Astrocyte (in vitro differentiated cells and primary cell): ENCODE data around the gene METRN. TPM values are rescaled to one million over a fixed set of nuclear protein-coding genes. Genes with fewer than 3 reads are reported as not detected.
A peak's percentile ranks its signal among the peaks of the same experiment; 100 is the strongest.

Experiments used
- DNase-seq: peaks from one replicate; pipeline ENCODE4 v3.0.0-alpha.2; 2010; ENCODE audit warnings: low read depth
- FAIRE-seq: peaks from 2 replicates; lab custom pipeline; 2011; peaks lifted over from hg19 to GRCh38; lab: Jason Lieb, UNC
- H2AFZ ChIP-seq: 2 replicates; pipeline ENCODE4 v1.6.0; 2012; ENCODE audit warnings: low read depth, low read length, inconsistent platforms
- H3K27ac ChIP-seq: 2 replicates; pipeline ENCODE4 v1.5.1; 2011; ENCODE audit warnings: low read depth, low read length, inconsistent platforms
- H3K27me3 ChIP-seq: 2 replicates; pipeline ENCODE4 v1.6.0; 2011; ENCODE audit warnings: low read length, inconsistent platforms; ENCODE audit not compliant: insufficient read depth
- H3K36me3 ChIP-seq: 2 replicates; pipeline ENCODE4 v1.5.1; 2011; ENCODE audit warnings: low read length, inconsistent platforms; ENCODE audit not compliant: insufficient read depth
- H3K4me1 ChIP-seq: 2 replicates; pipeline ENCODE4 v1.5.1; 2011; ENCODE audit warnings: low read length, inconsistent platforms; ENCODE audit not compliant: insufficient read depth
- H3K4me2 ChIP-seq: 2 replicates; pipeline ENCODE4 v1.6.0; 2012; ENCODE audit warnings: low read length, inconsistent platforms
- H3K4me3 ChIP-seq: 2 replicates; pipeline ENCODE4 v1.5.1; 2011; ENCODE audit warnings: low read depth, mild to moderate bottlenecking, low read length, inconsistent platforms; ENCODE audit not compliant: insufficient read depth
- H3K79me2 ChIP-seq: 2 replicates; pipeline ENCODE4 v1.6.0; 2012; ENCODE audit warnings: mild to moderate bottlenecking, low read length, inconsistent platforms; ENCODE audit not compliant: insufficient read depth
- H3K9ac ChIP-seq: 2 replicates; pipeline ENCODE4 v1.6.0; 2012; ENCODE audit warnings: mild to moderate bottlenecking, low read length, inconsistent platforms
- H3K9me3 ChIP-seq: 2 replicates; pipeline ENCODE4 v1.5.1; 2012; ENCODE audit warnings: low read depth, mild to moderate bottlenecking, low read length, inconsistent platforms; ENCODE audit not compliant: insufficient read depth
- H4K20me1 ChIP-seq: 2 replicates; pipeline ENCODE4 v1.6.0; 2012; ENCODE audit warnings: low read length, inconsistent platforms; ENCODE audit not compliant: insufficient read depth
- H3K27ac Mint-ChIP-seq: one replicate; pipeline ENCODE4 v1.8.0; 2021; ENCODE audit warnings: mild to moderate bottlenecking, mixed read lengths; ENCODE audit not compliant: unreplicated experiment
- H3K27me3 Mint-ChIP-seq: one replicate; pipeline ENCODE4 v1.8.0; 2021; ENCODE audit warnings: low read depth, mixed read lengths; ENCODE audit not compliant: unreplicated experiment
- H3K36me3 Mint-ChIP-seq: one replicate; pipeline ENCODE4 v1.8.0; 2021; ENCODE audit warnings: low read depth, mixed read lengths; ENCODE audit not compliant: unreplicated experiment
- H3K4me1 Mint-ChIP-seq: one replicate; pipeline ENCODE4 v1.8.0; 2021; ENCODE audit warnings: low read depth, mixed read lengths; ENCODE audit not compliant: unreplicated experiment
- H3K4me3 Mint-ChIP-seq: one replicate; pipeline ENCODE4 v1.8.0; 2021; ENCODE audit warnings: mild to moderate bottlenecking, moderate library complexity, mixed read lengths; ENCODE audit not compliant: unreplicated experiment
- H3K9me3 Mint-ChIP-seq: one replicate; pipeline ENCODE4 v1.8.0; 2021; ENCODE audit warnings: mild to moderate bottlenecking, mixed read lengths; ENCODE audit not compliant: unreplicated experiment
- EZH2 ChIP-seq: IDR thresholded peaks from 2 replicates; pipeline ENCODE4 v1.6.1; 2012; ENCODE audit warnings: mild to moderate bottlenecking, low read length, inconsistent platforms; ENCODE audit not compliant: insufficient read depth
- total RNA-seq: library from RNA; stranded (reverse); gene quantifications from 2 replicates; pipeline ENCODE4 v1.2.1, GENCODE V29; 2021
- TF ChIP-seq, protein P1 (sequence below): IDR thresholded peaks from 2 replicates; pipeline ENCODE4 v1.5.1; 2011; ENCODE audit warnings: low read depth, mild to moderate bottlenecking, inconsistent platforms, low read length, moderate library complexity; ENCODE audit not compliant: insufficient read depth

Gene METRN
- total RNA-seq, 1 donor from 2014 or later = 31.5 TPM

DNA sequence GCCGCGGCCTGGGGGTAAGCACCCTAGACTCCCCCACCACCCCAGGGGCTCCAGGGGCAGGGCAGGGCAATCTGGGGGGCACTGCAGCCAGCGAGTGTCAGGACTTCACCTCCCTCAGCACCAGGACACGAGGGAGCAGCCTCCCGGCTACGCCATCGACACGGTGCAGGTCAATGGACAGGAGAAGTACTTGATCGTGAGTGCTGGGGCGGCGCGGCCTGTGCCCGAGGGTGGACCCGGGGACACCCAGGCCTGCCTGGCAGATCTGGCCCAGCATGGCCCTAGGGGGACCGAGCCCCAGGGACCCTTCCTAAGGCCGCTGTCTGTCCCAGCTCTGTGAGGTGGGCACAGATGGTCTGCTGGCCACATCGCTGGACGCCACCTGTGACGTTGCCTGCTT, 42.5 kb upstream of the METRN start:
- DNase-seq = no peak
- Histone ChIP-seq H3K27me3 (no peaks in the 10 kb centered on the region), H3K9me3 (no peaks in the 10 kb centered on the region), H3K4me2 (no peak overlapping the region), H3K9ac (no peak overlapping the region), H2AFZ (no peak overlapping the region), H3K36me3 (no peaks in the 10 kb centered on the region), H4K20me1 (peaks cover 59% of the 10 kb centered on the region), H3K4me1 (peaks cover 11% of the 10 kb centered on the region), H3K4me3 (no peak overlapping the region), H3K27ac (no peak overlapping the region), H3K79me2 (peaks cover 35% of the 10 kb centered on the region)
- H3K27ac Mint-ChIP-seq = no peak overlapping the region
- peaks cover 2% of the 10 kb centered on the region for H3K4me1 Mint-ChIP-seq
- H3K4me3 Mint-ChIP-seq = no peak overlapping the region
- FAIRE-seq = no peak
- H3K27me3 Mint-ChIP-seq = no peaks in the 10 kb centered on the region
- peaks cover 2% of the 10 kb centered on the region for H3K36me3 Mint-ChIP-seq
- TF ChIP-seq, protein P1, sequence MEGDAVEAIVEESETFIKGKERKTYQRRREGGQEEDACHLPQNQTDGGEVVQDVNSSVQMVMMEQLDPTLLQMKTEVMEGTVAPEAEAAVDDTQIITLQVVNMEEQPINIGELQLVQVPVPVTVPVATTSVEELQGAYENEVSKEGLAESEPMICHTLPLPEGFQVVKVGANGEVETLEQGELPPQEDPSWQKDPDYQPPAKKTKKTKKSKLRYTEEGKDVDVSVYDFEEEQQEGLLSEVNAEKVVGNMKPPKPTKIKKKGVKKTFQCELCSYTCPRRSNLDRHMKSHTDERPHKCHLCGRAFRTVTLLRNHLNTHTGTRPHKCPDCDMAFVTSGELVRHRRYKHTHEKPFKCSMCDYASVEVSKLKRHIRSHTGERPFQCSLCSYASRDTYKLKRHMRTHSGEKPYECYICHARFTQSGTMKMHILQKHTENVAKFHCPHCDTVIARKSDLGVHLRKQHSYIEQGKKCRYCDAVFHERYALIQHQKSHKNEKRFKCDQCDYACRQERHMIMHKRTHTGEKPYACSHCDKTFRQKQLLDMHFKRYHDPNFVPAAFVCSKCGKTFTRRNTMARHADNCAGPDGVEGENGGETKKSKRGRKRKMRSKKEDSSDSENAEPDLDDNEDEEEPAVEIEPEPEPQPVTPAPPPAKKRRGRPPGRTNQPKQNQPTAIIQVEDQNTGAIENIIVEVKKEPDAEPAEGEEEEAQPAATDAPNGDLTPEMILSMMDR = no peak
- TF ChIP-seq EZH2 = no peak
- no peaks in the 10 kb centered on the region for H3K9me3 Mint-ChIP-seq

DNA sequence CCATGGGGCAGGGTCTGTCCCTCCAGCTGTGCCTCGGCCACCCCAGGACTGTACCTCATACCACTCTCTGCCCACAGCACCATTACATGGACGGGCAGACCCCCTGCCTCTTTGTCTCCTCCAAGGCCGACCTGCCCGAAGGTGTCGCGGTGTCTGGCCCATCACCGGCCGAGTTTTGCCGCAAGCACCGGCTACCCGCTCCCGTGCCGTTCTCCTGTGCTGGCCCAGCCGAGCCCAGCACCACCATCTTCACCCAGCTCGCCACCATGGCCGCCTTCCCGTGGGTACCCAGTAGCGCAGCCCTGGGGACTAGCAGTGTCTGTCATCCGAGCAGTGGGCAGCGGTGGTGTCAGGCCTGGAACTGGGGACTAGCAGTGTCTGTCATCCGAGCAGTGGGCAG, 42.1 kb upstream of the METRN start:
- FAIRE-seq = no peak
- H3K4me1 ChIP-seq = peaks cover 11% of the 10 kb centered on the region

DNA sequence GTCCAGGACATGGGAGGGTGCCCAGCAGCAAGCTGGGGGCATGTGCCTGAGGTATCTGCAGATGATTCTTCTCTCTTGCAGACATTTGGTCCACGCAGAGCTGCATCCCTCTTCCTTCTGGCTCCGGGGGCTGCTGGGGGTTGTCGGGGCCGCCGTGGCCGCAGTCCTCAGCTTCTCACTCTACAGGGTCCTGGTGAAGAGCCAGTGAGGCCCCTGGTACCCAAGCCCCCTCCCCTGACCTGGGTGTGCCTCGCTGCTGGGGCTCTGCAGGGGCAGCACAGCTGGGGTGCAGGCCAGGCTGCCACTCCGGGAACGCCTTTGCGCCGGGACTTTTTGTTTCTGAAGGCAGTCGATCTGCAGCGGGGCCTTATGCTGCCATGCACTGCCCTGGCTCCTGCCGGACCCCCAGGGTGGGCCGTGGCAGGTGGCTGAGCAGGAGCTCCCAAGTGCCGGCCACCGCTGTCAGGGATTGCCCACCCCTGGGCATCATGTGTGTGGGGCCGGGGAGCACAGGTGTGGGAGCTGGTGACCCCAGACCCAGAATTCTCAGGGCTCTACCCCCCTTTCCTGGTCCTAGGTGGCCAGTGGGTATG, 41.4 kb upstream of the METRN start:
- Histone ChIP-seq H3K27ac (no peak overlapping the region), H2AFZ (no peak overlapping the region), H3K27me3 (no peaks in the 10 kb centered on the region), H3K9ac (no peak overlapping the region), H4K20me1 (peaks cover 59% of the 10 kb centered on the region), H3K4me2 (no peak overlapping the region), H3K4me1 (peaks cover 11% of the 10 kb centered on the region), H3K9me3 (no peaks in the 10 kb centered on the region), H3K79me2 (peaks cover 29% of the 10 kb centered on the region), H3K36me3 (no peaks in the 10 kb centered on the region), H3K4me3 (no peak overlapping the region)
- no peak for FAIRE-seq
- H3K27me3 Mint-ChIP-seq = no peaks in the 10 kb centered on the region
- TF ChIP-seq, protein P1 = no peak
- TF ChIP-seq EZH2 = no peak
- H3K4me1 Mint-ChIP-seq = peaks cover 2% of the 10 kb centered on the region
- DNase-seq = no peak
- no peak overlapping the region for H3K4me3 Mint-ChIP-seq
- H3K27ac Mint-ChIP-seq = no peak overlapping the region
- H3K9me3 Mint-ChIP-seq = no peaks in the 10 kb centered on the region
- H3K36me3 Mint-ChIP-seq = peaks cover 2% of the 10 kb centered on the region

More for the DNA sequence above, 42.1 kb upstream of the METRN start:
- Histone ChIP-seq H3K79me2 (peaks cover 35% of the 10 kb centered on the region), H4K20me1 (peaks cover 59% of the 10 kb centered on the region), H3K27me3 (no peaks in the 10 kb centered on the region), H3K36me3 (no peaks in the 10 kb centered on the region), H3K4me2 (no peak overlapping the region), H3K9me3 (no peaks in the 10 kb centered on the region), H3K9ac (no peak overlapping the region), H3K27ac (no peak overlapping the region), H3K4me3 (no peak overlapping the region), H2AFZ (no peak overlapping the region)
- Mint-ChIP-seq H3K36me3 (peaks cover 2% of the 10 kb centered on the region), H3K27ac (peak overlapping the region; percentile 26), H3K4me1 (peaks cover 2% of the 10 kb centered on the region), H3K27me3 (no peaks in the 10 kb centered on the region), H3K4me3 (no peak overlapping the region), H3K9me3 (no peaks in the 10 kb centered on the region)
- TF ChIP-seq EZH2 = no peak
- TF ChIP-seq, protein P1 = no peak
- DNase-seq = no peak
